T-helper 2 cell treated with Interferon-gamma antibody and Interleukin-4, amounts not matched to agents 5 μg/mL and 100 μg/mL, for 36 hours (primary cell): ENCODE measurements around the gene RNF32.

ENCODE experiments used
- DNase-seq: peaks from one replicate; pipeline ENCODE4 v3.0.0; 2021; ENCODE audit warnings: low spot score
- H3K27ac Mint-ChIP-seq: one replicate; pipeline ENCODE4 v1.8.0; 2021; ENCODE audit warnings: mild to moderate bottlenecking, mixed read lengths
- H3K27me3 Mint-ChIP-seq: one replicate; pipeline ENCODE4 v1.8.0; 2021; ENCODE audit warnings: low read depth, mixed read lengths
- H3K36me3 Mint-ChIP-seq: one replicate; pipeline ENCODE4 v1.8.0; 2021; ENCODE audit warnings: low read depth, mixed read lengths
- H3K4me1 Mint-ChIP-seq: one replicate; pipeline ENCODE4 v1.8.0; 2021; ENCODE audit warnings: low read depth, mixed read lengths
- H3K4me3 Mint-ChIP-seq: one replicate; pipeline ENCODE4 v1.8.0; 2022; ENCODE audit warnings: mild to moderate bottlenecking, moderate library complexity, mixed read lengths
- H3K9me3 Mint-ChIP-seq: one replicate; pipeline ENCODE4 v1.8.0; 2021; ENCODE audit warnings: mixed read lengths

Gene RNF32

GRCh38 chr7:156640257-156640948 lies at the start of gene RNF32:
TSS of gene RNF32 (plus strand) at chr7:156640774. CDS start at chr7:156643878, 3,104 bp downstream.
- peak; percentile 97 for DNase-seq
- Mint-ChIP-seq H3K27ac (peak within 1 kb of the TSS; percentile 100), H3K4me3 (peak within 1 kb of the TSS; percentile 95), H3K4me1 (peaks cover 39% of the 10 kb centered on the region), H3K27me3 (no peaks in the 10 kb centered on the region), H3K9me3 (peaks cover 12% of the 10 kb centered on the region), H3K36me3 (peaks cover 27% of the 10 kb centered on the region)

GRCh38 chr7:156592155-156592884 lies 48.3 kb upstream of the RNF32 start:
- Mint-ChIP-seq H3K27ac (no peak overlapping the region), H3K36me3 (peaks cover 3% of the 10 kb centered on the region), H3K9me3 (peaks cover 16% of the 10 kb centered on the region), H3K4me1 (peaks cover 5% of the 10 kb centered on the region), H3K4me3 (no peak overlapping the region), H3K27me3 (peaks cover 20% of the 10 kb centered on the region)
- no peak for DNase-seq

- H3K4me1 Mint-ChIP-seq, result peaks cover 9% of the 10 kb centered on the region
- H3K4me3 Mint-ChIP-seq, result no peak overlapping the region
- no peak for DNase-seq
- H3K27ac Mint-ChIP-seq, result no peak overlapping the region
- peaks cover 28% of the 10 kb centered on the region for H3K9me3 Mint-ChIP-seq
- H3K36me3 Mint-ChIP-seq, result peaks cover 8% of the 10 kb centered on the region
- H3K27me3 Mint-ChIP-seq, result peaks cover 28% of the 10 kb centered on the region
These were observed 46.1 kb upstream of the RNF32 start for GRCh38 chr7:156594283-156595080.

GRCh38 chr7:156600496-156600895 lies 40.1 kb upstream of the RNF32 start:
- Mint-ChIP-seq H3K4me1 (peaks cover 10% of the 10 kb centered on the region), H3K36me3 (peaks cover 6% of the 10 kb centered on the region), H3K4me3 (no peak overlapping the region), H3K27me3 (peaks cover 32% of the 10 kb centered on the region), H3K9me3 (peaks cover 12% of the 10 kb centered on the region), H3K27ac (no peak overlapping the region)
- DNase-seq, result no peak

GRCh38 chr7:156602283-156602682 lies 38.3 kb upstream of the RNF32 start:
- Mint-ChIP-seq H3K9me3 (peaks cover 12% of the 10 kb centered on the region), H3K4me3 (no peak overlapping the region), H3K4me1 (peaks cover 7% of the 10 kb centered on the region), H3K27me3 (peaks cover 34% of the 10 kb centered on the region), H3K27ac (no peak overlapping the region), H3K36me3 (peaks cover 5% of the 10 kb centered on the region)
- no peak for DNase-seq

GRCh38 chr7:156603011-156603410 lies 37.6 kb upstream of the RNF32 start:
- no peak for DNase-seq
- H3K36me3 Mint-ChIP-seq, result peaks cover 3% of the 10 kb centered on the region
- peaks cover 10% of the 10 kb centered on the region for H3K9me3 Mint-ChIP-seq
- no peak overlapping the region for H3K4me3 Mint-ChIP-seq
- peaks cover 7% of the 10 kb centered on the region for H3K4me1 Mint-ChIP-seq
- H3K27me3 Mint-ChIP-seq, result peaks cover 32% of the 10 kb centered on the region
- no peak overlapping the region for H3K27ac Mint-ChIP-seq

GRCh38 chr7:156603629-156604028 lies 36.9 kb upstream of the RNF32 start:
- H3K4me1 Mint-ChIP-seq, result peaks cover 5% of the 10 kb centered on the region
- no peaks in the 10 kb centered on the region for H3K36me3 Mint-ChIP-seq
- H3K9me3 Mint-ChIP-seq, result peaks cover 4% of the 10 kb centered on the region
- no peak for DNase-seq
- no peak overlapping the region for H3K27ac Mint-ChIP-seq
- peaks cover 33% of the 10 kb centered on the region for H3K27me3 Mint-ChIP-seq
- H3K4me3 Mint-ChIP-seq, result no peak overlapping the region

- H3K36me3 Mint-ChIP-seq, result no peaks in the 10 kb centered on the region
- no peaks in the 10 kb centered on the region for H3K9me3 Mint-ChIP-seq
- peaks cover 35% of the 10 kb centered on the region for H3K27me3 Mint-ChIP-seq
- DNase-seq, result no peak
- H3K27ac Mint-ChIP-seq, result no peak overlapping the region
- peaks cover 5% of the 10 kb centered on the region for H3K4me1 Mint-ChIP-seq
- H3K4me3 Mint-ChIP-seq, result no peak overlapping the region
These were observed 36.3 kb upstream of the RNF32 start for GRCh38 chr7:156604311-156604710.

GRCh38 chr7:156604836-156605695 lies 35.5 kb upstream of the RNF32 start:
- Mint-ChIP-seq H3K4me1 (peaks cover 5% of the 10 kb centered on the region), H3K9me3 (no peaks in the 10 kb centered on the region), H3K27me3 (peaks cover 41% of the 10 kb centered on the region), H3K36me3 (no peaks in the 10 kb centered on the region), H3K4me3 (no peak overlapping the region), H3K27ac (no peak overlapping the region)
- DNase-seq, result no peak

- Mint-ChIP-seq H3K27ac (no peak overlapping the region), H3K4me1 (peaks cover 13% of the 10 kb centered on the region), H3K27me3 (peaks cover 48% of the 10 kb centered on the region), H3K9me3 (no peaks in the 10 kb centered on the region), H3K36me3 (no peaks in the 10 kb centered on the region), H3K4me3 (no peak overlapping the region)
- DNase-seq, result no peak
These were observed 34.4 kb upstream of the RNF32 start for GRCh38 chr7:156606135-156606534.

GRCh38 chr7:156606691-156607331 lies 33.8 kb upstream of the RNF32 start:
- Mint-ChIP-seq H3K36me3 (no peaks in the 10 kb centered on the region), H3K27ac (no peak overlapping the region), H3K9me3 (no peaks in the 10 kb centered on the region), H3K4me1 (peaks cover 16% of the 10 kb centered on the region), H3K4me3 (peak overlapping the region; percentile 26), H3K27me3 (peaks cover 48% of the 10 kb centered on the region)
- no peak for DNase-seq

- no peaks in the 10 kb centered on the region for H3K36me3 Mint-ChIP-seq
- H3K27ac Mint-ChIP-seq, result no peak overlapping the region
- DNase-seq, result no peak
- H3K27me3 Mint-ChIP-seq, result peaks cover 42% of the 10 kb centered on the region
- no peaks in the 10 kb centered on the region for H3K9me3 Mint-ChIP-seq
- peak overlapping the region; percentile 24 for H3K4me3 Mint-ChIP-seq
- H3K4me1 Mint-ChIP-seq, result peaks cover 22% of the 10 kb centered on the region
These were observed 33.0 kb upstream of the RNF32 start for GRCh38 chr7:156607332-156608172.
